GM18858 (cell line): ENCODE data around the gene PIP4K2C.
"Not testable (repeated sequence)": the region's sequence is repeated elsewhere in the genome, so short reads cannot be mapped to it uniquely, and the experiment has no call there.

Experiments
- ATAC-seq: cut with Tn5 transposase; IDR thresholded peaks from one replicate; pipeline ENCODE4 v1.9.1; 2021; ENCODE audit not compliant: unreplicated experiment

Gene PIP4K2C

GRCh38 chr12:57609101-57609780 lies 18.2 kb downstream of the PIP4K2C start:
- ATAC-seq: no peak

- ATAC-seq: no peak
These were observed 19.0 kb downstream of the PIP4K2C start for GRCh38 chr12:57609781-57610553.

GRCh38 chr12:57610554-57611107 lies 19.6 kb downstream of the PIP4K2C start:
- no peak for ATAC-seq

GRCh38 chr12:57611108-57611826 lies 20.3 kb downstream of the PIP4K2C start, which contains the start of gene ARHGEF25:
Gene ARHGEF25 (plus strand): TSS chr12:57611435. CDS start chr12:57611895, 460 bp downstream.
- ATAC-seq: no peak

GRCh38 chr12:57611827-57612710 lies 21.1 kb downstream of the PIP4K2C start:
- ATAC-seq: no peak

GRCh38 chr12:57612711-57613426 lies 21.9 kb downstream of the PIP4K2C start:
- no peak for ATAC-seq

- no peak for ATAC-seq
These were observed 22.6 kb downstream of the PIP4K2C start for GRCh38 chr12:57613427-57614109.

GRCh38 chr12:57614178-57614947 lies 23.4 kb downstream of the PIP4K2C start:
- ATAC-seq: peak; percentile 44

- ATAC-seq: no peak
These were observed 24.0 kb downstream of the PIP4K2C start for GRCh38 chr12:57614948-57615500.

- ATAC-seq: no peak
These were observed 24.6 kb downstream of the PIP4K2C start for GRCh38 chr12:57615637-57616036.

GRCh38 chr12:57616383-57617101 lies 25.6 kb downstream of the PIP4K2C start:
- no peak for ATAC-seq

- ATAC-seq: no peak
These were observed 26.9 kb downstream of the PIP4K2C start for GRCh38 chr12:57617942-57618341.

GRCh38 chr12:57618431-57618830 lies 27.4 kb downstream of the PIP4K2C start:
- ATAC-seq: not testable (repeated sequence)

GRCh38 chr12:57618966-57619433 lies 28.0 kb downstream of the PIP4K2C start:
- ATAC-seq: no peak

GRCh38 chr12:57619434-57620244 lies 28.6 kb downstream of the PIP4K2C start:
- no peak for ATAC-seq

GRCh38 chr12:57620245-57620935 lies 29.4 kb downstream of the PIP4K2C start:
- ATAC-seq: no peak
